GM12878 (cell line): ENCODE measurements around the gene ROCK2. TPM values are rescaled to one million over a fixed set of nuclear protein-coding genes. Genes with fewer than 3 reads are reported as not detected.
A peak's percentile ranks its signal among the peaks of the same experiment; 100 is the strongest.

Experiments
- ATAC-seq: fragments of 200-7000 bp; cut with Tn5 transposase; 3 replicates; pipeline ENCODE4 v1.9.1; 2020; ENCODE audit warnings: mild to moderate bottlenecking, moderate library complexity
- Bru-seq: library from RNA; stranded (reverse); fragments of 400-500 nt; gene quantifications from one replicate; lab custom pipeline; 2021; lab: Mats Ljungman, UMichigan
- BruChase-seq, 2 experiments: library from RNA; stranded (reverse); fragments of 400-500 nt; gene quantifications; one replicate each; lab custom pipeline; 2021; lab: Mats Ljungman, UMichigan
- BruUV-seq: library from RNA; stranded (reverse); fragments of 400-500 nt; replicated peaks from 2 replicates; lab custom pipeline; 2021; lab: Mats Ljungman, UMichigan
- CTCF ChIA-PET: fragments of 300-600 bp; sonication (Branson Sonifier 250); formaldehyde crosslinking; extraction: SDS; loops from one replicate; lab custom pipeline; 2021; ENCODE audit warnings: inconsistent platforms; lab: Yijun Ruan, JAX
- POLR2A ChIA-PET: fragments of 350-600 bp; formaldehyde crosslinking; extraction: SDS; loops from one replicate; lab custom pipeline; 2021; ENCODE audit warnings: inconsistent platforms; lab: Charles Lee
- RAD21 ChIA-PET: fragments of 300-600 bp; sonication (Branson Sonifier 250); formaldehyde crosslinking; loops from one replicate; lab custom pipeline; 2023; ENCODE audit warnings: antibody characterized with exemption; ENCODE audit not compliant: unreplicated experiment; lab: Charles Lee
- SMC1A ChIA-PET: fragments of 300-600 bp; sonication (Branson Sonifier 250); formaldehyde crosslinking; loops from one replicate; lab custom pipeline; 2023; ENCODE audit not compliant: unreplicated experiment, uncharacterized antibody; lab: Charles Lee
- DNase-seq: peaks from one replicate; pipeline ENCODE4 v3.0.0-alpha.2; 2011; ENCODE audit warnings: low read depth, low spot score
- FAIRE-seq: peaks from 3 replicates; lab custom pipeline; 2011; peaks lifted over from hg19 to GRCh38; lab: Jason Lieb, UNC
- H2AFZ ChIP-seq: 2 replicates; pipeline ENCODE4 v1.6.0; 2011; ENCODE audit warnings: low read depth, low read length, control low read depth; ENCODE audit not compliant: control insufficient read depth
- H3K27ac ChIP-seq: 2 replicates; pipeline ENCODE4 v1.5.1; 2011; ENCODE audit warnings: control low read depth; ENCODE audit not compliant: control insufficient read depth, insufficient read depth
- H3K27me3 ChIP-seq, 2 experiments: replicated peaks in 1 of 2; 2 replicates each; pipeline versions ENCODE4 v1.6.0 to v1.6.1; 2011; ENCODE audit warnings: low read length in 1 of 2; ENCODE audit not compliant: control insufficient read depth in 2 of 2, insufficient read depth in 2 of 2
- H3K36me3 ChIP-seq, 2 experiments: 2 replicates each; pipeline ENCODE4 v1.5.1; 2011; ENCODE audit warnings: low read length in 1 of 2; ENCODE audit not compliant: control insufficient read depth in 2 of 2, insufficient read depth in 2 of 2
- H3K4me1 ChIP-seq: 2 replicates; pipeline ENCODE4 v1.6.1; 2011; ENCODE audit warnings: mild to moderate bottlenecking, low read length, moderate library complexity, mixed read lengths; ENCODE audit not compliant: control insufficient read depth, insufficient read depth
- H3K4me2 ChIP-seq: 2 replicates; pipeline ENCODE4 v1.6.0; 2011; ENCODE audit warnings: control low read depth; ENCODE audit not compliant: control insufficient read depth, insufficient read depth
- H3K4me3 ChIP-seq: fragments of 200-600 bp; sonication (generic); 2 replicates; pipeline ENCODE4 v1.5.1; 2016
- H3K79me2 ChIP-seq: 2 replicates; pipeline ENCODE4 v1.6.0; 2011; ENCODE audit warnings: low read length; ENCODE audit not compliant: control insufficient read depth, insufficient read depth
- H3K9ac ChIP-seq: 2 replicates; pipeline ENCODE4 v1.8.0; 2011; ENCODE audit warnings: low read length, control low read depth, mixed read lengths; ENCODE audit not compliant: control insufficient read depth, insufficient read depth
- H3K9me3 ChIP-seq: replicated peaks from 3 replicates; pipeline ENCODE4 v1.5.1; 2011; ENCODE audit warnings: mild to moderate bottlenecking, low read length; ENCODE audit not compliant: control insufficient read depth, insufficient read depth
- H4K20me1 ChIP-seq: 2 replicates; pipeline ENCODE4 v1.6.0; 2011; ENCODE audit not compliant: control insufficient read depth, insufficient read depth
- CBFB ChIP-seq: IDR thresholded peaks from 2 replicates; pipeline ENCODE4 v1.6.1; 2016; ENCODE audit warnings: antibody characterized with exemption, low read depth
- CHD2 ChIP-seq: IDR thresholded peaks from 2 replicates; pipeline ENCODE4 v1.6.1; 2011; ENCODE audit warnings: low read depth, low read length, improper control_type of control experiment, borderline replicate concordance
- CREM ChIP-seq: IDR thresholded peaks from 2 replicates; pipeline ENCODE4 v1.6.1; 2014; ENCODE audit warnings: antibody characterized with exemption, low read depth
- HDAC6 ChIP-seq: fragments of 200-600 bp; sonication (generic); IDR thresholded peaks from one replicate; pipeline ENCODE4 v1.8.0; 2017; ENCODE audit warnings: antibody characterized with exemption; ENCODE audit not compliant: unreplicated experiment
- KLF5 ChIP-seq: fragments of 450-650 bp; IDR thresholded peaks from 2 replicates; pipeline ENCODE4 v1.6.1; 2014; ENCODE audit warnings: mild to moderate bottlenecking; ENCODE audit not compliant: partially characterized antibody
- NR2F1 ChIP-seq: fragments of 450-650 bp; conservative IDR thresholded peaks from 2 replicates; pipeline ENCODE4 v1.6.1; 2017; ENCODE audit warnings: mild to moderate bottlenecking
- PAX5 ChIP-seq: IDR thresholded peaks from 2 replicates; pipeline ENCODE4 v1.6.1; 2011; ENCODE audit warnings: low read depth, low read length, borderline replicate concordance
- POLR2A ChIP-seq: IDR thresholded peaks from 2 replicates; pipeline ENCODE4 v1.6.1; 2011; ENCODE audit warnings: low read depth, mild to moderate bottlenecking, low read length
- RBBP5 ChIP-seq: fragments of 200-600 bp; sonication (generic); conservative IDR thresholded peaks from 2 replicates; pipeline ENCODE4 v1.6.1; 2016
- RELA ChIP-seq: fragments of 450-650 bp; IDR thresholded peaks from 2 replicates; pipeline ENCODE4 v1.8.0; 2014; ENCODE audit warnings: borderline replicate concordance; ENCODE audit not compliant: partially characterized antibody
- TAF1 ChIP-seq: IDR thresholded peaks from 2 replicates; pipeline ENCODE4 v1.6.1; 2011; ENCODE audit warnings: mild to moderate bottlenecking, low read depth, low read length, borderline replicate concordance
- ZNF274 ChIP-seq: IDR thresholded peaks from one replicate; pipeline ENCODE4 v1.8.0; 2011; ENCODE audit not compliant: insufficient read length, insufficient read depth
- WGBS: methylation state at CpG from one replicate; pipeline ENCODE4 v1.1.6; 2016; ENCODE audit warnings: low lambda C conversion rate; ENCODE audit not compliant: insufficient replicate concordance, insufficient coverage; ENCODE audit errors: missing lambda C conversion rate; 5-methylcytosine and 5-hydroxymethylcytosine counted together
- in situ Hi-C: fragments of 300-500 bp; cut with MboI; formaldehyde crosslinking; loops from 9 replicates; pipeline ENCODE4 v1.14.3; 2018; ENCODE audit warnings: mixed read lengths
- intact Hi-C: fragments of 100-400 bp; cut with micrococcal nuclease; formaldehyde crosslinking; loops from one replicate; pipeline ENCODE4 v1.14.2; 2022; ENCODE audit not compliant: unreplicated experiment
- long read RNA-seq, 2 experiments: library from polyadenylated mRNA; unstranded; transcript quantifications; one replicate each; pipeline ENCODE4 v2.0.0, GENCODE V29; 2019 to 2020
- polyA minus RNA-seq, 3 experiments: library from RNA; depleted of rRNA, polyadenylated mRNA; stranded (reverse); fragments of >200 nt; gene quantifications; 2 replicates each; pipeline ENCODE4 v1.2.3, GENCODE V29; 2011
- polyA plus RNA-seq, 11 experiments: library from polyadenylated mRNA; depleted of rRNA in 4 of 11; unstranded in 6 of 11; stranded (reverse) in 5 of 11; fragments of >200 nt; fragmentation: Nextera tagmentation in 4 of 11; fragmentation: Illumina TruSeq in 1 of 11; extraction: Ambion mirVana in 4 of 11; extraction: Trizol in 1 of 11; gene quantifications; 1 replicate in 1 of 11; 2 replicates in 10 of 11; pipeline versions ENCODE4 v1.2.1 to v1.2.3, GENCODE V29; 2011 to 2016; ENCODE audit warnings: inconsistent platforms in 2 of 11, missing spikeins in 2 of 11, low read depth in 1 of 11
- total RNA-seq, 4 experiments: library from RNA; depleted of rRNA in 3 of 4; stranded (reverse); fragments of >200 nt in 3 of 4; fragmentation: Illumina TruSeq in 1 of 4; extraction: Trizol in 1 of 4; gene quantifications; 2 replicates each; pipeline versions ENCODE4 v1.2.1 to v1.2.3, GENCODE V29; 2013 to 2021
- TF ChIP-seq, protein P1 (sequence below): fragments of 450-650 bp; IDR thresholded peaks from 2 replicates; pipeline ENCODE4 v1.6.1; 2017; ENCODE audit warnings: mild to moderate bottlenecking, moderate library complexity
- TF ChIP-seq, protein P2 (sequence below): fragments of 450-650 bp; conservative IDR thresholded peaks from 2 replicates; pipeline ENCODE4 v1.6.1; 2017; ENCODE audit warnings: mild to moderate bottlenecking, moderate library complexity

ROCK2 gene
- 48.5 and 57.0 TPM in 2 replicates for total RNA-seq (2013; cell fraction: nucleolus; rRNA removed)
- total RNA-seq (2014; rRNA removed) (12.5 and 17.7 TPM in 2 replicates), total RNA-seq (2014; rRNA removed; fragmentation: Illumina TruSeq; extraction: Trizol) (22.1 and 22.5 TPM in 2 replicates), total RNA-seq (2021) (16.3 and 19.3 TPM in 2 replicates), polyA plus RNA-seq (2011; rRNA removed) (5.1 and 9.1 TPM in 2 replicates), polyA plus RNA-seq (2014; fragmentation: Illumina TruSeq; extraction: Trizol) (12.7 and 15.8 TPM in 2 replicates), polyA plus RNA-seq (2014; fragmentation: Nextera tagmentation; extraction: Ambion mirVana) (1 to 10 TPM; 4.6 to 5.8 TPM), polyA plus RNA-seq (2014; rRNA removed) (6.3 and 7.6 TPM in 2 replicates), polyA plus RNA-seq (2016; fragmentation: Nextera tagmentation; extraction: Ambion mirVana) (1 to 10 TPM; 5.6 to 9.0 TPM), polyA minus RNA-seq (2011; rRNA and poly(A)+ RNA removed) (9.1 and 14.3 TPM in 2 replicates), Bru-seq, nascent RNA (percentile 71 among the genes with signal in this experiment), BruChase-seq, experiment 1, labeled RNA remaining after a 6-hour chase (percentile 73 among the genes with signal in this experiment), BruChase-seq, experiment 2, labeled RNA remaining after a 2-hour chase (percentile 73 among the genes with signal in this experiment)
- 3.0 TPM for polyA plus RNA-seq (2011; ENCODE audit: low read depth)
- 1.6 and 2.3 TPM in 2 replicates for polyA plus RNA-seq (2011; cell fraction: cytosol; rRNA removed)
- polyA plus RNA-seq (2011; cell fraction: nucleus; rRNA removed), result 3.3 and 5.0 TPM in 2 replicates
- polyA plus RNA-seq (2012), result 5.2 and 6.6 TPM in 2 replicates
- polyA minus RNA-seq (2011; cell fraction: cytosol; rRNA and poly(A)+ RNA removed), result 3.7 and 4.7 TPM in 2 replicates
- 8.5 and 13.8 TPM in 2 replicates for polyA minus RNA-seq (2011; cell fraction: nucleus; rRNA and poly(A)+ RNA removed)
- long read RNA-seq, experiment 1, partial matches to known transcripts, result 0 of 2 reads
- long read RNA-seq, experiment 1, other reads (novel, unspliced or antisense), result 2 of 2 reads
- long read RNA-seq, experiment 2, partial matches to known transcripts, result 6 of 12 reads
- long read RNA-seq, experiment 2, other reads (novel, unspliced or antisense), result 6 of 12 reads

DNA sequence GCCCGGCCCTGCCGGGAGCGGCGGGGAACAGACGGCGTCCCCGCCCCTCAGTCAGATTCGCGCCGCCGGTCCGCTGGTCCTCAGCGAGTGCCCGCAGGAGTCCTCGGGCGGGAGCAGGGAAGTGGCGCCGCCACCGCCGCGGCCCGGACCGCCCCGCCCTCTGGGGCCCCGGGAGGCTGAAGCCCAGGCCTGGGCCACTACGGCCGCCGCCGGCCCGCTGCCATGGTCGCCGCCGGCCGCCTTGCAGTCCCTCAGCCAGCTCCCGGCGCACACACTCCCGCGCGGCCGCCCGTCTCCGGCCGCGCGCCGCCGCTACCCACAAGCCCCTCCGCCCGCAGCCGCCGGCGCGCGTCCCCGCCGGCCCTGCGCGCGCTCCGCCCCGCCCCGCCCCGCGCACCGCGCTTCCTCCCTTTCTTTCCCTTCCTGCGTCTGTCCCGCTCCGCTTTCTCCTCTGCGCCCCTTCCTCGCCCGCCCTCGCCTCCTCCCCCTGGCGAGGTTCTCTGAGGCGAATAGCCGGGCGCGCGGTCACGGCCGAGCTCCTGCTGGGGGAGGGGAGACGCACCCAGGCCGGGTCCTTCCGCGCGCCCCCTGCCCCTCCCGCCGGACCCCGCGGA is at the start of gene ROCK2:
Gene ROCK2, minus strand, starts transcription at position 295 of the 614 bp plus-strand sequence. CDS start 500 bp downstream, outside the sequence.
- peak within 1 kb of the TSS; percentile 76 for H2AFZ ChIP-seq
- CTCF ChIA-PET, result interaction anchor here (0.7 to 3.2 kb wide), 2 partner anchors 94 to 110 kb away, joined by 4 to 13 read pairs; no protein-coding TSS in a partner anchor
- POLR2A ChIA-PET, result interaction anchor here (0.8 to 1.0 kb wide), 3 partner anchors 17 to 33 kb away, joined by 3 read pairs; no protein-coding TSS in a partner anchor
- H3K79me2 ChIP-seq, result peaks cover 45% of the 10 kb centered on the region
- no TSS peak for BruUV-seq
- RAD21 ChIA-PET, result interaction anchor here (1.3 to 1.6 kb wide), 2 partner anchors 110 to 121 kb away, joined by 3 to 7 read pairs; partner anchors contain the start of gene E2F6
- no peaks in the 10 kb centered on the region for H3K9me3 ChIP-seq
- no peaks in the 10 kb centered on the region for H3K36me3 ChIP-seq
- SMC1A ChIA-PET, result interaction anchor here (1.3 kb wide), 1 partner anchor 30 kb away, joined by 3 read pairs; no protein-coding TSS in a partner anchor
- peak within 1 kb of the TSS; percentile 83 for H3K4me2 ChIP-seq
- peak within 1 kb of the TSS; percentile 79 for H3K9ac ChIP-seq
- in situ Hi-C loops (no loop called here), intact Hi-C loops (loop anchor here (5.0 to 10.0 kb wide), 2 partner anchors 112 to 210 kb away; a partner anchor contains a TSS)
- 0% methylated on average over 16 of the region's 90 CpGs for WGBS
- no peaks in the 10 kb centered on the region for H4K20me1 ChIP-seq
- peak; percentile 46 for ATAC-seq
- DNase-seq, result no peak
- no peaks in the 10 kb centered on the region for H3K4me1 ChIP-seq
- FAIRE-seq, result no peak
- H3K27ac ChIP-seq, result peak within 1 kb of the TSS; percentile 68
- H3K27me3 ChIP-seq, result no peaks in the 10 kb centered on the region
- H3K4me3 ChIP-seq, result peak within 1 kb of the TSS; percentile 95
- TF ChIP-seq PAX5, result 0 out of 2 replicates have a peak, but pooled peaks have one; percentile 53
- peak; percentile 26; the same call in 1 of the 2 replicates for TF ChIP-seq NR2F1
- TF ChIP-seq TAF1, result peak; percentile 29; the same call in 1 of the 2 replicates
- TF ChIP-seq RBBP5, result no peak
- TF ChIP-seq CBFB, result no peak
- TF ChIP-seq CREM, result 0 out of 2 replicates have a peak, but pooled peaks have one; percentile 8
- TF ChIP-seq, protein P1, sequence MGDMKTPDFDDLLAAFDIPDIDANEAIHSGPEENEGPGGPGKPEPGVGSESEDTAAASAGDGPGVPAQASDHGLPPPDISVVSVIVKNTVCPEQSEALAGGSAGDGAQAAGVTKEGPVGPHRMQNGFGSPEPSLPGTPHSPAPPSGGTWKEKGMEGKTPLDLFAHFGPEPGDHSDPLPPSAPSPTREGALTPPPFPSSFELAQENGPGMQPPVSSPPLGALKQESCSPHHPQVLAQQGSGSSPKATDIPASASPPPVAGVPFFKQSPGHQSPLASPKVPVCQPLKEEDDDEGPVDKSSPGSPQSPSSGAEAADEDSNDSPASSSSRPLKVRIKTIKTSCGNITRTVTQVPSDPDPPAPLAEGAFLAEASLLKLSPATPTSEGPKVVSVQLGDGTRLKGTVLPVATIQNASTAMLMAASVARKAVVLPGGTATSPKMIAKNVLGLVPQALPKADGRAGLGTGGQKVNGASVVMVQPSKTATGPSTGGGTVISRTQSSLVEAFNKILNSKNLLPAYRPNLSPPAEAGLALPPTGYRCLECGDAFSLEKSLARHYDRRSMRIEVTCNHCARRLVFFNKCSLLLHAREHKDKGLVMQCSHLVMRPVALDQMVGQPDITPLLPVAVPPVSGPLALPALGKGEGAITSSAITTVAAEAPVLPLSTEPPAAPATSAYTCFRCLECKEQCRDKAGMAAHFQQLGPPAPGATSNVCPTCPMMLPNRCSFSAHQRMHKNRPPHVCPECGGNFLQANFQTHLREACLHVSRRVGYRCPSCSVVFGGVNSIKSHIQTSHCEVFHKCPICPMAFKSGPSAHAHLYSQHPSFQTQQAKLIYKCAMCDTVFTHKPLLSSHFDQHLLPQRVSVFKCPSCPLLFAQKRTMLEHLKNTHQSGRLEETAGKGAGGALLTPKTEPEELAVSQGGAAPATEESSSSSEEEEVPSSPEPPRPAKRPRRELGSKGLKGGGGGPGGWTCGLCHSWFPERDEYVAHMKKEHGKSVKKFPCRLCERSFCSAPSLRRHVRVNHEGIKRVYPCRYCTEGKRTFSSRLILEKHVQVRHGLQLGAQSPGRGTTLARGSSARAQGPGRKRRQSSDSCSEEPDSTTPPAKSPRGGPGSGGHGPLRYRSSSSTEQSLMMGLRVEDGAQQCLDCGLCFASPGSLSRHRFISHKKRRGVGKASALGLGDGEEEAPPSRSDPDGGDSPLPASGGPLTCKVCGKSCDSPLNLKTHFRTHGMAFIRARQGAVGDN, result peak; percentile 21; the same call in 1 of the 2 replicates
- 0 out of 2 replicates have a peak, but pooled peaks have one; percentile 21 for TF ChIP-seq CHD2
- TF ChIP-seq KLF5, result no peak
- TF ChIP-seq HDAC6, result peak; percentile 66
- no peak for TF ChIP-seq ZNF274
- TF ChIP-seq POLR2A, result peak; percentile 74; the same call in 1 of the 2 replicates
- TF ChIP-seq, protein P2, sequence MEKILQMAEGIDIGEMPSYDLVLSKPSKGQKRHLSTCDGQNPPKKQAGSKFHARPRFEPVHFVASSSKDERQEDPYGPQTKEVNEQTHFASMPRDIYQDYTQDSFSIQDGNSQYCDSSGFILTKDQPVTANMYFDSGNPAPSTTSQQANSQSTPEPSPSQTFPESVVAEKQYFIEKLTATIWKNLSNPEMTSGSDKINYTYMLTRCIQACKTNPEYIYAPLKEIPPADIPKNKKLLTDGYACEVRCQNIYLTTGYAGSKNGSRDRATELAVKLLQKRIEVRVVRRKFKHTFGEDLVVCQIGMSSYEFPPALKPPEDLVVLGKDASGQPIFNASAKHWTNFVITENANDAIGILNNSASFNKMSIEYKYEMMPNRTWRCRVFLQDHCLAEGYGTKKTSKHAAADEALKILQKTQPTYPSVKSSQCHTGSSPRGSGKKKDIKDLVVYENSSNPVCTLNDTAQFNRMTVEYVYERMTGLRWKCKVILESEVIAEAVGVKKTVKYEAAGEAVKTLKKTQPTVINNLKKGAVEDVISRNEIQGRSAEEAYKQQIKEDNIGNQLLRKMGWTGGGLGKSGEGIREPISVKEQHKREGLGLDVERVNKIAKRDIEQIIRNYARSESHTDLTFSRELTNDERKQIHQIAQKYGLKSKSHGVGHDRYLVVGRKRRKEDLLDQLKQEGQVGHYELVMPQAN, result peak; percentile 34; the same call in 1 of the 2 replicates
- TF ChIP-seq RELA, result peak; percentile 46
